ENCODE measurements around the gene WSB2. TPM values are rescaled to one million over a fixed set of nuclear protein-coding genes. Genes with fewer than 3 reads are reported as not detected.

The WSB2 gene
- total and polyA plus RNA-seq, 2 of the 8 experiments (the other 6 are each of a cell fraction or from before 2014, with no cell fraction given) = 47.5 to 58.2 TPM

GRCh38 chr12:118050972-118051910 is 9.7 kb downstream of the WSB2 start:
- H4K5ac ChIP-seq (ENCODE audit: insufficient read length, low read depth, low read length) = no peak overlapping the region
- ChIA-PET CTCF (ENCODE audit: partially characterized antibody) (interaction anchor here (1.3 to 1.6 kb wide), 2 partner anchors 16 to 176 kb away, joined by 4 read pairs; no protein-coding TSS in a partner anchor), POLR2A (ENCODE audit: partially characterized antibody) (interaction anchor here (1.5 to 3.7 kb wide), 2 partner anchors 11 to 14 kb away, joined by 3 to 16 read pairs; partner anchors contain the start of gene WSB2)
- H3K9ac ChIP-seq (replicated peaks in 1 of 4; ENCODE audit: extremely low read depth in 1 of 4, low read depth in 3 of 4, low read length in 3 of 4) = no peak overlapping the region
- no peak overlapping the region for H2BK120ac ChIP-seq (replicated peaks; ENCODE audit: low read depth, low read length)
- no peak overlapping the region for H2BK15ac ChIP-seq (ENCODE audit: low read length)
- H3K4me2 ChIP-seq (ENCODE audit: insufficient read depth in 1 of 2, low read depth in 2 of 2, low read length in 2 of 2) = no peak overlapping the region
- H3K23ac ChIP-seq (ENCODE audit: insufficient read length) = no peak overlapping the region
- no peak overlapping the region for H2BK20ac ChIP-seq (ENCODE audit: low read length)
- H4K20me1 ChIP-seq (replicated peaks in 1 of 2; ENCODE audit: control insufficient read depth in 1 of 2, insufficient read depth in 2 of 2, low read length in 2 of 2) = peaks cover 4% of the 10 kb centered on the region in 2 experiments
- H4K8ac ChIP-seq (ENCODE audit: extremely low read depth, insufficient read depth, low read length) = no peak overlapping the region
- H2AFZ ChIP-seq (ENCODE audit: low read length) = no peak overlapping the region
- no peak overlapping the region for H2BK5ac ChIP-seq (ENCODE audit: low read depth, low read length)
- H3K79me1 ChIP-seq (ENCODE audit: low read depth, low read length) = peaks cover 6% of the 10 kb centered on the region
- H3K27ac ChIP-seq (ENCODE audit: low read depth, low read length) = no peak overlapping the region
- no peak overlapping the region for H3K18ac ChIP-seq (ENCODE audit: extremely low read depth, low read length)
- H3K27me3 ChIP-seq (replicated peaks in 1 of 4; ENCODE audit: control insufficient read depth in 3 of 4, extremely low read depth in 1 of 4, insufficient read depth in 3 of 4, low read length in 3 of 4) = no peaks in the 10 kb centered on the region
- no peak overlapping the region for H4K91ac ChIP-seq (replicated peaks; ENCODE audit: insufficient read length, low read length)
- 94% methylated on average over 12 of the region's 12 CpGs; no CpG with 5 or more reads in 1 of the 2 experiments for WGBS, 2 experiments (ENCODE audit: extremely low coverage in 1 of 2, insufficient coverage in 1 of 2, insufficient read length in 1 of 2, insufficient replicate concordance in 2 of 2, low coverage in 1 of 2, low lambda C conversion rate in 2 of 2, missing lambda C conversion rate in 1 of 2)
- no peak overlapping the region for H2AK5ac ChIP-seq (ENCODE audit: low read depth, low read length)
- peaks cover 0 to 26% of the 10 kb centered on the region in 2 experiments; a peak in 2 of 4 replicates for H3K79me2 ChIP-seq (ENCODE audit: control insufficient read depth in 1 of 2, insufficient read depth in 2 of 2, low read length in 2 of 2)
- no peaks in the 10 kb centered on the region for H3K23me2 ChIP-seq (ENCODE audit: low read depth, low read length)
- peaks cover 2 to 34% (median 17%) of the 10 kb centered on the region in 4 experiments; a peak in 6 of 8 replicates for H3K36me3 ChIP-seq (ENCODE audit: control insufficient read depth in 2 of 4, insufficient read depth in 4 of 4, low read length in 3 of 4)
- H2BK12ac ChIP-seq (ENCODE audit: low read depth, low read length) = no peak overlapping the region
- no peak for DNase-seq (ENCODE audit: low read depth in 1 of 2, low spot score in 2 of 2)
- no peak for FAIRE-seq
- H3K4me1 ChIP-seq (replicated peaks in 1 of 4; ENCODE audit: control insufficient read depth in 3 of 4, insufficient read depth in 4 of 4, low read length in 3 of 4) = no peaks in the 10 kb centered on the region; a peak in 1 of 7 replicates
- H3K4me3 ChIP-seq (ENCODE audit: extremely low read depth in 1 of 4, insufficient read depth in 2 of 4, low read depth in 3 of 4, low read length in 4 of 4) = no peak overlapping the region
- no peak overlapping the region for H3K4ac ChIP-seq (replicated peaks; ENCODE audit: insufficient read length, low read depth, low read length)
- no peak overlapping the region for H3K56ac ChIP-seq (replicated peaks; ENCODE audit: insufficient read length, low read depth, low read length)
- H3K9me3 ChIP-seq (ENCODE audit: insufficient read depth in 2 of 2, low read depth in 1 of 2, low read length in 1 of 2) = no peaks in the 10 kb centered on the region
- H3K14ac ChIP-seq (ENCODE audit: insufficient read length) = no peak overlapping the region
- TF ChIP-seq BRCA1 (IDR thresholded peaks at IDR 0.05; ENCODE audit: low read depth, low read length) (no peak), TAF1 (IDR thresholded peaks at IDR 0.05; ENCODE audit: low read depth, low read length) (no peak), TCF12 (IDR thresholded peaks at IDR 0.05; ENCODE audit: low read depth, low read length) (no peak), TBP (IDR thresholded peaks at IDR 0.05; ENCODE audit: low read depth, low read length) (no peak), CBX8 (IDR thresholded peaks at IDR 0.05; ENCODE audit: borderline replicate concordance, low read depth, low read length) (no peak), GTF2F1 (IDR thresholded peaks at IDR 0.05; ENCODE audit: borderline replicate concordance, low read depth, low read length) (no peak), ATF2 (IDR thresholded peaks at IDR 0.05; ENCODE audit: low read length) (no peak), EZH2 (IDR thresholded peaks at IDR 0.05; ENCODE audit: low read depth, low read length, severe bottlenecking) (no peak), CHD2 (IDR thresholded peaks at IDR 0.05; ENCODE audit: low read length) (no peak), RNF2 (IDR thresholded peaks at IDR 0.05; ENCODE audit: borderline replicate concordance, low read depth, low read length, missing control alignments, poor library complexity, severe bottlenecking) (no peak)
